GM21360 (cell line): ENCODE data around the gene MRPS23.

ENCODE experiments used
- ATAC-seq: cut with Tn5 transposase; IDR thresholded peaks from one replicate; pipeline ENCODE4 v1.9.1; 2021; ENCODE audit warnings: mild to moderate bottlenecking, moderate library complexity; ENCODE audit not compliant: unreplicated experiment

Gene MRPS23

DNA sequence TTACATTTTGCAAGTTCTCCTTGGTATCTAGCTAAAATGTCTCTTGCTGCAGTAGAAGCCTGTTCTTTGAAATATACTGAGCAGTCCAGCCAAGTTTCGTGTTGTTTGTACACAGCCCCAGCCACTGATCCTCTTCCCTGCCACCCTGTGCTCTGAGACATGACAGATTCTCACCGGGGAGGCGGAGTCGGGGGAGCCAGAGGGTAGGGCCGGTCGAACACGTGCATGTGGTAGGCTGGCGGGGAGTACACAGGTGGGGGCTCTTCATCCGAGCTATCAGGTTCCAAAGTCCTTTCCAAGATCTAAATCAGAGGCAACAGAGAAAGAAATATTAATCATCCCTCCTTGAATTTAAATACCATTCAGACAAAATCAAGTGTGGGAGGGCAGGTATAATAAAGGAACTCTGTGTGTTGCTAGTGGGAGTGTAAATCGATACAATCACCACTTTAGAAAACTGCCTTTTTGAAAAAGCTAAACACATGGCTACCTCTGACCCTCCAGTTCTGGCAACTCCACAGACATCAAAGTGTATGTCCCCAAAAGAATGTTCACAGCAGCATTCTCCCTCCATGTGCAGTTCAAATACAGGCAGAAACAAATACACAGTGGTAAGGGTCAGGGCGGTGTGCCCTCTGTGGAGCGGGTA, 29.7 kb upstream of the MRPS23 start:
- no peak for ATAC-seq

DNA sequence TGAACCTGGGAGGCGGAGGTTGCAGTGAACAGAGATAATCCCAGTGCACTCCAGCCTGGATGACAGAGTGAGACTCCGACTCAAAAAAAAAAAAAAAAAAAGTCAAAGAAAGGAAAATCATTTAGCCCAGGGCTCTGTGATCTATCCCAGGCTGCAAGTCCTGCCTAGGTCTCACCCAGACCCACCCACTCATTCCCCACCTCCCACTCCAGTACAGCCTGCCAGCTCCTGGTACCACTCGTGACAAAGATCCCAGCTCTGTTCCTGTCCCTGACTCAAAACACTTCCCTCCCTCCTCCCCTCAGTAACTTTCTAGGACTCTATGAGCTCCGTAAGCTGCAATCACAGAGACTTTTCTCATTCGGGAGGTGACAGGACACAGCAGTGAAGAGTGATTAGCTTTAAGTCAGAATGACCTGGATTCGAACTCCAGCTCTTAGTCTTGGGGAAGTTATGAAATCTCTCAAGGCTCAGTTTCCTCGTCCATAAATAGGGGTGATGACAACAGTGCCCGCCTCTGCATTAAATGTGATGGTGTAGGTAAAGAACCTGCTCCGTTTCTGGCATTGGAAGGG, 28.0 kb upstream of the MRPS23 start:
- ATAC-seq: no peak

- ATAC-seq: no peak
Observed at GRCh38 chr17:57876866-57877237, 27.0 kb upstream of the MRPS23 start.

DNA sequence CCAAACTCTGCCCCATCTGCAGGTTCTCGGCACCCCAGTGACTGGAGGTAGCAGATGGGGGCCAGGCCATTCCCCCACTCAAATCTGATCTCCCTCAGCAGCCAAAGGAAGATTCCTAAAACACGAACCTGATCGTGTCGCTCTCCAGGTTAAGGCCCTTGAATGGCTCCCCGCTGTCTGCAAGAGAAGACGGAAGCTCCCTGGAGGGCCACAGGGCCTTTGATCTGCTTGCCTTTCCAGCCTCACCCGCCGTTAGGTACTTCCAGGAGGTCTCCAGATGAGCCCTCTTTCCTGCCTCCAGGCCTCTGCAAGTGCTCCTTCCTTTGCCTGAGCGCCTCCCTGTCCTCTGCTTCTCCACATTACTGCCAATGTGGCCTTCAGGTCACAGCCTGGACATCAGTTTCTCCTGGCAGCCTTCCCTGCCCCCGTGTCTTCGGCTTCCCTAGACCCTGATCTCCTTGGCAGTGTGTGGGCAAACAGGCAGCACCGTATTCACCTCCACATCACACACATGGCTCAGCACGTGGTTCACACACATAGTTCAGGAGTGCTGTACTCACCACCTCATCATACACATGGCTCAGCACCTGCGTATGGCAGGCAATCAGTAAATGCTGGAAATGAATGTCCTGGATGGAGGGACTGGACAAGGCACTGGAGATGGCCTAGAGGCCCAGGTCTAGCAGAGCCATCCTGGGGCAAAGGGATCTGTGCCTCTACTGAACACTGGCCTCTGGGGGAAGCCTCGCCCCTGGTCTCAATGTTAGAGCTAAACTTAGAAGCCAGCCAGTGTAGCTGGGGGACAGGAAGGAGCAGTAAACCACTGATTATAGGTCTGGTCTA, 26.4 kb upstream of the MRPS23 start:
- ATAC-seq: no peak

GRCh38 chr17:57875290-57876022, 25.6 kb upstream of the MRPS23 start:
- no peak for ATAC-seq

DNA sequence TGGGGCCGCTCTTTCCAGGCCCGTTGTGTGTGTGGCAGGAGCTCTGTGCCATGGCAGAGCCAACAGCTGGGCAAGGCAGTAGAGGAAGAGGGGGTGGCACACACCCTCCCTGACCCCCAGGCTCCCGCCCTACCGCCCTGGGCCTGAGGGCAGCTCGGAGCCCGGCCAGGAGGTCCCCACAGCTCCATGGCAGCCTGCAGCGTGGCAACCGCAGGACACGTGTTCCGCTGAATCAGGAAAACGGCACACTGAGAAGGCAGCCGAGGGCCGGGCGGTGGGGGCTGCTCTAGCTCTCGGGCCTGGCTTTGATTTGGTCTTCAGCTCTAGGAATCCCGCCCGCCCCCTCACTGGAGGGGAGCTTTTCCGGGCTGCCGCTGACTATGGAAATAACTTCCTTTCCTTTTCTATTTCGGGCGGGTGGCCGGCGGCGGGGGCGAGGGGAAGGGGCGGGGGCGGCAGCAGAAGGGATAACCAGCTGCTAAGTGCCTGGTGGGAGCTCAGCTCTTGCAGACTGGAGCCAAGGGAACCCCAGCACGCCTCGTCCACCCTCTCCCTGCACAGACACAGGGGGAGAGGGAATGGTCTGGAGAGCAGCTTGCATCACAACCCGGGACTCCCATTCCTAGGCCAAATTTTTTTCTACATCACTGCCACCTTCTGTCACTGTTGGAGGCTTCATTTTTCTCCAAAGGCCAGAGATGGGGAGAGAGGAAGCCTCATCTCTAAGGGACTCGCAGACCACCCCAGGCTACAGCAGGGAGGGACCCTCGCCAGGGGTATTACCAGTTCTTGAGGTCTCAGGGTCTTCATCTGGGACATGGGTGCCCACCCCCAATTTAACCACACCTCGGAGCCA, 24.8 kb upstream of the MRPS23 start:
- no peak for ATAC-seq

- no peak for ATAC-seq
Observed at GRCh38 chr17:57874058-57874419, 24.2 kb upstream of the MRPS23 start.

DNA sequence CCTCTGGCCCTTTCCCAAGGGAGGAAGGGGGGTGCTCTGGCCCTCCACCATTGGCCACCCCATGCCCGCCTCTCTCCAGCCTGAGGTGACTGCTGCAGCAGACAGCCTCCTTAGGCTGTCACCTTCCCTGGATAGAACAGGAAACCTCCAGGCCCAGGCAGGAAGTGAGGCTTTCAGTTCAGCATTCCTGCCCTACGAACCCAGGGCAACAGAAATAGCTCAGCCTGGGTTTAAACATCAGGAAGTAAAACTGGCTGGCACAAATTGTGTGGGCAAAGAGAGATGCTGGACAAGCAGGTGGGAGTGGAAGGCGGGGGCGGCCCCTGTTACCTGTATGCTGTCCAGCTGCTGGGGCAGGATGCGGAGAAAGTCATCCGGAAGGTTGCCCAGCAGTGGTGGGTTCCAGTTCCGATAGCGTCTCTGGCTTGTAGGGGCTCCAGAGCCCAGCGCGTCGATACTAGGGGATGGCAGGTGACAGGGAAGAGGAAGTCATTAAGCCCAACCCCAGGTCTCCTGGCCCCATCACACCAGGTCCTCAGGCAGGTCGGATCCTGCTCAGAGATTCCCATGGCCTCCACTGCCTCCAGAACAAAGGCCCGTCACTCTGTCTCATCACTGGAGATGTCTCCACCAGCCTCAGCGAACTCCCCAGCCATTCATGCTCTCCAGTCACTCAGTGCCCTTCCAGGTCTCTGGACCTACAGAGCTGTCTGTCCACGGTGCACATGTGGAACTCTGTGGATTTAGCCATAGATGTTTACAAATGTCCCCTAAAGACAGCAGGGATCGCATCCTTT, 23.6 kb upstream of the MRPS23 start:
- no peak for ATAC-seq

DNA sequence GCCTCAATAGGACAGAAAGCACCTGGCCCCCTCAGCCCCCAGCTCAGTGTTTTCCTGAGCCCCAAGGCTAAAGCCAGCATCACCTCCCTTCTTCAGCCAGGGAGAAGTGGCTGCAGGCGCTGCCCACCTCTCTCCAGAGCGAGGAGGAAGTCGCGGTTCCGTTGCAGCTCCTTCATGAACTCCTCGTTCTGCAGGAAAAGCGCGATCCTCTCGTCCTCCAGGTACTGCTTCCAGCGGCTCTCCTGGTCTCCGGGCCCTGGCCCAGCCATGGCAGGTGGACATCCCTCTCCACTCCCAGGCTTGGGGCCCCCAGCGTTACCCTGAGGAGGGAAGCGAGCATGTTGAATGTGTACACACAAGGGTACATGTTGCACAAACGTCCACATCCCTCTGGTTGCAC, 22.7 kb upstream of the MRPS23 start:
- no peak for ATAC-seq

GRCh38 chr17:57871863-57872262, 22.0 kb upstream of the MRPS23 start:
- no peak for ATAC-seq

GRCh38 chr17:57871155-57871554, 21.3 kb upstream of the MRPS23 start:
- no peak for ATAC-seq

GRCh38 chr17:57870283-57870635, 20.4 kb upstream of the MRPS23 start:
- no peak for ATAC-seq

DNA sequence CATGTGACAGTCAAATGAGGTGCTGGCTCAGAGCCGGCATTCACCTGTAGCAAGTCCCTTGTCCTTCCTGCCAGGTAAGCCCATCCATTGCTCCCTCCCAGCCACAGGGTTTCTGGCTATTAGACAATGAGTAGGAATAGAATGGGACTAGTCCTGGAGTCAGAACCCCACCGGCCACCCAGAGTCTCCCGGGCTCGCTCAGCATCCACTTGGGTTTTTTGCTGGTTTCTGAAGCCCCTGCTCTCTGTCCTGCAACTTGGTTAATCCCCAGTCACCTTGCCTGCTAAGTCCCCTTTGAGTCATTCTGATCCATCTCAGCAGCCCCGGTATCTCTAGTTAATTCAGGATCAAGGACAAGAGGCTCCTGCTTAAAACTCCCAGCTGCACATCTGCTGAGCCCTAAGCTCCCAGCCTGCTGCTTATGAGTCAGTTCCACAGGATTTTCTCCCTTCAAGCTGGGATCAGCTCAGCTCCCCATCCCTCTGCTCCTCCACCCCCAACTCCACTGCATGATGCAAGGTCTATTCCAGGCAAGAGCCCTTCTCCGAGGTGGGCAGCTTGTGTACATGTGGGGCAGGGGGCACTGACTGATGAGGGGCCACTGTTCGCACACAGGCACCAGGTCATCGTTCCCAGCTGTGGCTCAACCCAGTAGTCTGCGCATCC, 19.9 kb upstream of the MRPS23 start:
- no peak for ATAC-seq

- no peak for ATAC-seq
Observed at GRCh38 chr17:57868910-57869616, 19.2 kb upstream of the MRPS23 start.

DNA sequence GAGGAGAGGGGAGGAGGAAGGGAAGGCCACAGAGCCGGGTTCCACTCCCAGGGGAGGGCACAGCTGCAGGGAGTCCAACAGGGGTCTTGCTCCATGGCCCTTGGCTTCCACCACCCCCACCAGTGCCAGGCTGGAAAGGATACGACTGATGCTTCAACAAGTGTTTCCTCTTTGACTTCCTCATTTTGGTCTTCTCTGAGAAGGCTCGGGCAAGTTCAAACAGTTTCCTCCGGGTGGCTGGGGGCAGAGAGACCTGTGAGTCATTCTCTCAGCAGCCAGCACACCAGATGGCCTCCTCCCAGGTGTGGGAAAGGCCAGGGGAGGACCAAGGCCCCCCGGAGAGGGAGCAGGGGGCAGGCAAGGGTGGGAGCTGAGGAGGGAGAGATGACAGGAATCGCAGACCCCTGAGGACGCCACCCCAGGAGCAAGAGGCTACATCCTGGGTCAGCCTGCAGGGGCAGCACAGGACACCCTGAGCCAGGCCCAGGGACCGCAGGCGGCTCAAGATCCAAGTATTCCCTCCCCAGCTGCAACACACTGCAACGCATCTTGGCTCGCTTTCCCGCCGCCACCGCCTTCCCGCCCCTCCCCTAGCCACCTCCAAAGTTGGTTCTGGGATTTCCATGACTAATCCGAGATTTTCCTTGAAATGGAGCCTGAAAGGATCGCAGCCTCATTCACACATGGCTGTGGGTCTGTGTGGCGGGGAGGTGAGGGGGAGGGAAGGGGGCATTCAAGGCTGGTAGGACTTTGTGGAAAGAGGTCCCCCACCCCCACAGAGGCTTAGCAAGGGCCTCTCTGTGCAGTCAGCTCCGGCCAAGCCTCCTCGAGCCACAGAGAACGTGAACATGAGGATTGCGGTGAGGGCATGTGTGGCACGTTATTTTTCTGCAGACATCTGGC, 18.4 kb upstream of the MRPS23 start:
- ATAC-seq: no peak

- no peak for ATAC-seq
Observed at GRCh38 chr17:57867126-57867525, 17.3 kb upstream of the MRPS23 start.

- no peak for ATAC-seq
Observed at GRCh38 chr17:57866723-57867122, 16.9 kb upstream of the MRPS23 start.

DNA sequence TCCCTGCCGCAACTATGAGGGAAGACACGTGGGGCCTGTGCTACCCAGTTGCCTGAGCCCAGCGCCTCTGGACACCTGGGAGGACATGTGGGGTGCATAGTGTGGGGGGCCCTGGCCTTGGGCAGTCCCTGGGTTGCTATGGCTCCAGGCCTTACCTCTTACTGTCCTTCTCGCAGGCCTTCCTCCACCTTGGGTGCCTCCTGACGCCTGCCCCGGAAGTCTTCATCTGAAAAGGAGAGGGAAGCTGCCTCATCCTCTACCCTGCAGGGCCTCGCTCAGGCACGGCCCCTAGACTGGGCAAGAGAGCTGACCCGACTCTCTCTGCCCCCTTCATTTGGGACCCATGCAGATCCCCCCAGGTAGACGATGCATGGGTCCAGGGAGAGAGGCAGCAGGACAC, 16.5 kb upstream of the MRPS23 start:
- no peak for ATAC-seq
